NCI-H82 (cell line): ENCODE results near the gene RAB11A.

Experiments used
- DNase-seq: peaks from one replicate; lab custom pipeline; 2025; lab: John Stamatoyannopoulos, UW

Gene RAB11A

GRCh38 chr15:65939901-65940617 is 70.8 kb downstream of the RAB11A start:
- DNase-seq = no peak

DNA sequence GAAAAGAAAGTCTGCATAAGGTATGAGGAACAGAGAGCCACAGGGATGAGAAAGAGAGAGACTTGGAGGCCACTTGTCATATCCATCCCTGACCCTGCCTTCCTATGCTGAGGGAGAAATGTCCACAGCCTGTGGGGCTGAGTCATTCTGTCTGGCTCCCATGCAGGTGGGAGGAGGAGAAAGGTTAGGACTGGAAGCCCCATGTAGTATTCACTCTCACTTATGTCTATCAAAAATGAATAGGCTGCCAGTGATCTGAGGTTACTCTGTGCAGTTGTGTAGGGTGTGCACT is 71.3 kb downstream of the RAB11A start:
- DNase-seq = no peak
